ENCODE results near the gene CDR2. TPM values are rescaled to one million over a fixed set of nuclear protein-coding genes. Genes with fewer than 3 reads are reported as not detected.

Gene CDR2
- total RNA-seq, 1 experiment from 2014 or later, result 35.7 TPM

- CTCF ChIA-PET, result no interaction called here
- Histone ChIP-seq H3K4me1 (ENCODE audit: control insufficient read depth, insufficient read depth, low read length) (no peaks in the 10 kb centered on the region), H3K4me3 (ENCODE audit: low read depth in 2 of 2, low read length in 2 of 2) (no peak overlapping the region), H3K27me3 (ENCODE audit: control insufficient read depth, insufficient read depth, low read length) (no peaks in the 10 kb centered on the region), H3K9me3 (ENCODE audit: control insufficient read depth, insufficient read depth, low read depth, low read length) (no peaks in the 10 kb centered on the region), H3K36me3 (ENCODE audit: control insufficient read depth, insufficient read depth, low read length) (no peaks in the 10 kb centered on the region), H3K27ac (ENCODE audit: low read length) (no peak overlapping the region)
- POLR2A ChIA-PET, result no interaction called here
- DNase-seq (ENCODE audit: low read depth, low spot score) (no peak), ATAC-seq (no peak)
- TF ChIP-seq TCF7L2 (IDR thresholded peaks at IDR 0.05; ENCODE audit: low read depth, low read length), result no peak
- TF ChIP-seq SIN3A (IDR thresholded peaks at IDR 0.05; ENCODE audit: borderline replicate concordance, insufficient read depth, low read depth, low read length), result no peak
- TF ChIP-seq REST (IDR thresholded peaks at IDR 0.05; ENCODE audit: insufficient read depth in 1 of 2, low read depth in 2 of 2, low read length in 1 of 2), result no peak
- no peak for TF ChIP-seq POLR2AphosphoS5 (IDR thresholded peaks at IDR 0.05; ENCODE audit: low read depth, low read length)
- TF ChIP-seq CTCF (IDR thresholded peaks at IDR 0.05), result no peak
- BruUV-seq (replicated peaks), result no TSS peak
- in situ Hi-C loops (cut with HindIII; ENCODE audit: low pct_unique_long_range_greater_than_20kb, low sequenced_read_pairs), result no loop called here
- intact Hi-C loops (cut with micrococcal nuclease; ENCODE audit: unreplicated experiment), result no loop called here
Measured at GRCh38 chr16:22395960-22396359, 21.5 kb upstream of the CDR2 start.

GRCh38 chr16:22394121-22394520 is 19.7 kb upstream of the CDR2 start:
- Histone ChIP-seq H3K27me3 (ENCODE audit: control insufficient read depth, insufficient read depth, low read length) (no peaks in the 10 kb centered on the region), H3K36me3 (ENCODE audit: control insufficient read depth, insufficient read depth, low read length) (no peaks in the 10 kb centered on the region), H3K9me3 (ENCODE audit: control insufficient read depth, insufficient read depth, low read depth, low read length) (no peaks in the 10 kb centered on the region), H3K27ac (ENCODE audit: low read length) (no peak overlapping the region), H3K4me1 (ENCODE audit: control insufficient read depth, insufficient read depth, low read length) (no peaks in the 10 kb centered on the region), H3K4me3 (ENCODE audit: low read depth in 2 of 2, low read length in 2 of 2) (no peak overlapping the region)
- intact Hi-C loops (cut with micrococcal nuclease; ENCODE audit: unreplicated experiment), result no loop called here
- ChIA-PET CTCF (no interaction called here), POLR2A (no interaction called here)
- no peak for ATAC-seq
- no peak for DNase-seq (ENCODE audit: low read depth, low spot score)
- TF ChIP-seq POLR2AphosphoS5 (IDR thresholded peaks at IDR 0.05; ENCODE audit: low read depth, low read length) (no peak), REST (IDR thresholded peaks at IDR 0.05; ENCODE audit: insufficient read depth in 1 of 2, low read depth in 2 of 2, low read length in 1 of 2) (no peak), CTCF (IDR thresholded peaks at IDR 0.05) (no peak), TCF7L2 (IDR thresholded peaks at IDR 0.05; ENCODE audit: low read depth, low read length) (no peak), SIN3A (IDR thresholded peaks at IDR 0.05; ENCODE audit: borderline replicate concordance, insufficient read depth, low read depth, low read length) (no peak)
- no TSS peak for BruUV-seq (replicated peaks)
- in situ Hi-C loops (cut with HindIII; ENCODE audit: low pct_unique_long_range_greater_than_20kb, low sequenced_read_pairs), result no loop called here

Data from Panc1 (cell line).